ENCODE measurements around the gene KCNH3. TPM values are rescaled to one million over a fixed set of nuclear protein-coding genes. Genes with fewer than 3 reads are reported as not detected.

KCNH3 gene
- total and polyA plus RNA-seq, 10 of the 15 experiments (the other 5 are each of a cell fraction or from before 2014, with no cell fraction given), result 0.03 to 0.45 (median 0.08) TPM; not detected in 5

DNA sequence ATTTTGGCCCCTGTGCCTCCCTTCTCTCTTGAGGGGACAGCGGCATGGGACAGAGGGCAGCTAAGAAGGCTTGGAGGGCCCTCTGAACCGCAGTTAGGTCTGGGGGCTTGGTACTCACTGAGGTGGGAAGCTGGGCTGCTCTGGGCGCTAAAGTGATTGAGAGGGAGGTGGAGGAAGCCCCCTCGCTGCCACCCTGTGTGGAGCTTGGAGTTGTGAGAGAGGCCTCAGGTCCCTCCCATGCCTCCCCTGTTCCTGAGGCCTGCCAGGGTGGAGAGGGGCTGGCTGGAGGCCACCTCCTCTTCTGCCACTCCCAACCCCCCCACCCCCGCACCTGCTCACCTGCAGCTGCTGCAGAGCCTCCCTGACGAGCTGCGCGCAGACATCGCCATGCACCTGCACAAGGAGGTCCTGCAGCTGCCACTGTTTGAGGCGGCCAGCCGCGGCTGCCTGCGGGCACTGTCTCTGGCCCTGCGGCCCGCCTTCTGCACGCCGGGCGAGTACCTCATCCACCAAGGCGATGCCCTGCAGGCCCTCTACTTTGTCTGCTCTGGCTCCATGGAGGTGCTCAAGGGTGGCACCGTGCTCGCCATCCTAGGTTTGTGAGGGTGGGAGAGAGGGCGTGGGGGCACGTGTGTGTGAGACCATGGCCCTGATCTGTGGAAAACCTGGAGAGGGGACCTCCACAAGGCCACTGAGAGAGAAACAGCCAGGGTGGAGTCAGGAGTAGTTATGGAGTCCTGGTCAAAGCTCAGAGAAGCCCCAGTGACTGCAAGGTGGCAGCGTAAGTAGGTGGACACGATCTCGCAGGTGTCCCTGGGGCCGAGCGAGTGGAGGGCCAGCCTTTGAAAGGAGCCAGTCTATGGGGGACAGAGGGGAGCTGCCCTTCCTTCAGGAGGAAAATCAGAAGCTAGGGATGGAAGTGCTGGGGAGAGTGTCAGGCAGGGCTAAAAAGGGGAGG, 11.2 kb downstream of the KCNH3 start:
- no TSS peak for BruUV-seq (replicated peaks)
- RAD21 ChIA-PET (ENCODE audit: unreplicated experiment), result interaction anchor here (1.2 to 1.9 kb wide), 2 partner anchors 192 kb away, joined by 6 to 8 read pairs; no protein-coding TSS in a partner anchor
- SMC1A ChIA-PET (ENCODE audit: uncharacterized antibody, unreplicated experiment), result interaction anchor here (1.0 kb wide), 1 partner anchor 192 kb away, joined by 4 read pairs; no protein-coding TSS in a partner anchor
- DNase-seq (ENCODE audit: low read depth, low spot score), result no peak
- H2AFZ ChIP-seq (ENCODE audit: control insufficient read depth, low read depth, low read length), result no peak overlapping the region
- TF ChIP-seq EZH2 (IDR thresholded peaks at IDR 0.05; ENCODE audit: borderline replicate concordance, control insufficient read depth, low read depth, low read length) (no peak), HDAC2 (IDR thresholded peaks at IDR 0.05) (no peak), BMI1 (IDR thresholded peaks at IDR 0.05; ENCODE audit: borderline replicate concordance) (no peak)
- TF ChIP-seq, protein P1, sequence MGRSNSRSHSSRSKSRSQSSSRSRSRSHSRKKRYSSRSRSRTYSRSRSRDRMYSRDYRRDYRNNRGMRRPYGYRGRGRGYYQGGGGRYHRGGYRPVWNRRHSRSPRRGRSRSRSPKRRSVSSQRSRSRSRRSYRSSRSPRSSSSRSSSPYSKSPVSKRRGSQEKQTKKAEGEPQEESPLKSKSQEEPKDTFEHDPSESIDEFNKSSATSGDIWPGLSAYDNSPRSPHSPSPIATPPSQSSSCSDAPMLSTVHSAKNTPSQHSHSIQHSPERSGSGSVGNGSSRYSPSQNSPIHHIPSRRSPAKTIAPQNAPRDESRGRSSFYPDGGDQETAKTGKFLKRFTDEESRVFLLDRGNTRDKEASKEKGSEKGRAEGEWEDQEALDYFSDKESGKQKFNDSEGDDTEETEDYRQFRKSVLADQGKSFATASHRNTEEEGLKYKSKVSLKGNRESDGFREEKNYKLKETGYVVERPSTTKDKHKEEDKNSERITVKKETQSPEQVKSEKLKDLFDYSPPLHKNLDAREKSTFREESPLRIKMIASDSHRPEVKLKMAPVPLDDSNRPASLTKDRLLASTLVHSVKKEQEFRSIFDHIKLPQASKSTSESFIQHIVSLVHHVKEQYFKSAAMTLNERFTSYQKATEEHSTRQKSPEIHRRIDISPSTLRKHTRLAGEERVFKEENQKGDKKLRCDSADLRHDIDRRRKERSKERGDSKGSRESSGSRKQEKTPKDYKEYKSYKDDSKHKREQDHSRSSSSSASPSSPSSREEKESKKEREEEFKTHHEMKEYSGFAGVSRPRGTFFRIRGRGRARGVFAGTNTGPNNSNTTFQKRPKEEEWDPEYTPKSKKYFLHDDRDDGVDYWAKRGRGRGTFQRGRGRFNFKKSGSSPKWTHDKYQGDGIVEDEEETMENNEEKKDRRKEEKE (IDR thresholded peaks at IDR 0.05), result no peak
- TF ChIP-seq, protein P2, sequence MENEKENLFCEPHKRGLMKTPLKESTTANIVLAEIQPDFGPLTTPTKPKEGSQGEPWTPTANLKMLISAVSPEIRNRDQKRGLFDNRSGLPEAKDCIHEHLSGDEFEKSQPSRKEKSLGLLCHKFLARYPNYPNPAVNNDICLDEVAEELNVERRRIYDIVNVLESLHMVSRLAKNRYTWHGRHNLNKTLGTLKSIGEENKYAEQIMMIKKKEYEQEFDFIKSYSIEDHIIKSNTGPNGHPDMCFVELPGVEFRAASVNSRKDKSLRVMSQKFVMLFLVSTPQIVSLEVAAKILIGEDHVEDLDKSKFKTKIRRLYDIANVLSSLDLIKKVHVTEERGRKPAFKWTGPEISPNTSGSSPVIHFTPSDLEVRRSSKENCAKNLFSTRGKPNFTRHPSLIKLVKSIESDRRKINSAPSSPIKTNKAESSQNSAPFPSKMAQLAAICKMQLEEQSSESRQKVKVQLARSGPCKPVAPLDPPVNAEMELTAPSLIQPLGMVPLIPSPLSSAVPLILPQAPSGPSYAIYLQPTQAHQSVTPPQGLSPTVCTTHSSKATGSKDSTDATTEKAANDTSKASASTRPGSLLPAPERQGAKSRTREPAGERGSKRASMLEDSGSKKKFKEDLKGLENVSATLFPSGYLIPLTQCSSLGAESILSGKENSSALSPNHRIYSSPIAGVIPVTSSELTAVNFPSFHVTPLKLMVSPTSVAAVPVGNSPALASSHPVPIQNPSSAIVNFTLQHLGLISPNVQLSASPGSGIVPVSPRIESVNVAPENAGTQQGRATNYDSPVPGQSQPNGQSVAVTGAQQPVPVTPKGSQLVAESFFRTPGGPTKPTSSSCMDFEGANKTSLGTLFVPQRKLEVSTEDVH (IDR thresholded peaks at IDR 0.05; ENCODE audit: low read depth, partially characterized antibody), result no peak
- peaks cover 0 to 9% of the 10 kb centered on the region in 2 experiments; a peak in 3 of 4 replicates for H3K27me3 ChIP-seq (replicated peaks in 1 of 2; ENCODE audit: control insufficient read depth in 2 of 2, insufficient read depth in 2 of 2, low read length in 1 of 2)
- CTCF ChIA-PET, result interaction anchor here (0.9 to 6.5 kb wide), 4 partner anchors 21 to 192 kb away, joined by 3 to 67 read pairs (median 6); no protein-coding TSS in a partner anchor
- H3K4me3 ChIP-seq, result no peak overlapping the region
- H3K9ac ChIP-seq (ENCODE audit: control insufficient read depth, insufficient read depth, low read length), result no peak overlapping the region
- POLR2A ChIA-PET, result interaction anchor here (1.2 kb wide), 1 partner anchor 87 kb away, joined by 3 read pairs; no protein-coding TSS in a partner anchor
- 67% methylated on average over 24 of the region's 28 CpGs for WGBS (ENCODE audit: insufficient coverage, insufficient replicate concordance, low lambda C conversion rate, missing lambda C conversion rate)
- ATAC-seq, result no peak
- no peak overlapping the region for H3K4me2 ChIP-seq (ENCODE audit: control insufficient read depth, insufficient read depth)
- H4K20me1 ChIP-seq (ENCODE audit: control insufficient read depth, insufficient read depth), result no peaks in the 10 kb centered on the region
- in situ Hi-C loops (cut with MboI) (no loop called here), intact Hi-C loops (cut with micrococcal nuclease; ENCODE audit: unreplicated experiment) (no loop called here)
- no peaks in the 10 kb centered on the region for H3K4me1 ChIP-seq (ENCODE audit: control insufficient read depth, insufficient read depth, low read length)
- no peaks in the 10 kb centered on the region for H3K9me3 ChIP-seq (replicated peaks; ENCODE audit: control insufficient read depth, insufficient read depth, low read length)
- no peaks in the 10 kb centered on the region for H3K36me3 ChIP-seq (ENCODE audit: control insufficient read depth in 2 of 2, insufficient read depth in 2 of 2, low read length in 1 of 2)
- H3K79me2 ChIP-seq (ENCODE audit: control insufficient read depth, insufficient read depth, low read length), result no peaks in the 10 kb centered on the region
- H3K27ac ChIP-seq (ENCODE audit: control insufficient read depth, insufficient read depth), result no peak overlapping the region
- FAIRE-seq, result no peak
